Measurements from ENCODE around the gene BTG1. TPM values are rescaled to one million over a fixed set of nuclear protein-coding genes. Genes with fewer than 3 reads are reported as not detected.

BTG1 gene
- total RNA-seq, 1 donor from 2014 or later = 63.7 TPM

DNA sequence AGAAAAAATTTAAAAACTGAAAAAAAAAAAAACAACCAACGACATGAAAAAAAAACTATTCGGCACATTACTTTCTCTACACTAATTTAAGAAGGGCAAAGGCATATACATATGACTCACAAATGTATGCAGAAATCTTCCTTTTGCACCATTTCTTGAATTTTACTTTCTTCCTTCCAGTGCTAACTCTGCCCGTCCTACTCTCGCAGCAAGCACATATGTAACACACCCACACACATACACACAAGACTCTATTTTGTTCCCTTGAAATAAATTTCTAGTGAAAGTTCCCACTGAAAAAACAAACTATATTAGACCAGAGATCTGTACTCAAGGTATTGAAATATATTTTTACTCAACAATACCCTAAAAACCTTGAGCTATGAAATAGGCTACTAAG lies 14.6 kb downstream of the BTG1 start:
- Histone ChIP-seq H3K4me3 (ENCODE audit: insufficient read depth, low read depth, low read length) (no peak overlapping the region), H3K27ac (ENCODE audit: low read depth, low read length) (no peak overlapping the region), H3K36me3 (ENCODE audit: insufficient read depth, low read length) (no peaks in the 10 kb centered on the region), H2AFZ (ENCODE audit: low read depth, low read length) (no peak overlapping the region), H3K79me2 (ENCODE audit: insufficient read depth, low read length) (peaks cover 76% of the 10 kb centered on the region), H3K4me1 (ENCODE audit: insufficient read depth, low read length) (peaks cover 19% of the 10 kb centered on the region), H4K20me1 (ENCODE audit: insufficient read depth, low read length) (peaks cover 18% of the 10 kb centered on the region), H3K9me3 (ENCODE audit: insufficient read depth, low read depth, low read length) (no peaks in the 10 kb centered on the region), H3K9ac (ENCODE audit: low read length) (no peak overlapping the region), H3K27me3 (ENCODE audit: insufficient read depth, low read length) (no peaks in the 10 kb centered on the region), H3K4me2 (ENCODE audit: low read length) (no peak overlapping the region)
- Mint-ChIP-seq H3K4me3 (ENCODE audit: unreplicated experiment) (no peak overlapping the region), H3K9me3 (ENCODE audit: unreplicated experiment) (no peaks in the 10 kb centered on the region), H3K4me1 (ENCODE audit: low read depth, unreplicated experiment) (peaks cover 21% of the 10 kb centered on the region), H3K36me3 (ENCODE audit: low read depth, unreplicated experiment) (no peaks in the 10 kb centered on the region), H3K27ac (ENCODE audit: unreplicated experiment) (no peak overlapping the region), H3K27me3 (ENCODE audit: low read depth, unreplicated experiment) (no peaks in the 10 kb centered on the region)
- no peak for DNase-seq (ENCODE audit: low read depth)
- TF ChIP-seq EZH2 (IDR thresholded peaks at IDR 0.05; ENCODE audit: insufficient read depth, low read length) (no peak), CTCF (IDR thresholded peaks at IDR 0.05; ENCODE audit: insufficient read depth, low read depth, low read length) (no peak)
- no peak for FAIRE-seq

DNA sequence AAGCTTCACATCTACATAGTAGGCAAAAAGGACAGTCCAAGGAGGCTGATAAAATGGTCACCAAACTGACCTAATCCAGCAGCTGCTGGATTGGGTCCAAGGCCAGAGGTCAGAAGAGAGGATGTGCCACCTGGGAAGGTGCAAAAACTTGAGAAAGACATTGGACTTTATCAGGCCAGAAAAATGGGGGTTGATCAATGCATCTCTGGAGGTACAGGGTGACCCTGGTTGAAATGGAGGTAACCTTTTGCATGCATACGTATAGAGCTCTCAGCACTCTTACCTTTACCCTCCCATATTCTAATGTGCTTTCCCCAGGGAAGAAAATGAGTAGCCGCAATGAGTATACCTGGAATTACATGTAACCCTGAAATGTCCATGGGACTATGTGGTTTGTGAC lies 16.0 kb downstream of the BTG1 start:
- no peaks in the 10 kb centered on the region for H3K9me3 Mint-ChIP-seq (ENCODE audit: unreplicated experiment)
- DNase-seq (ENCODE audit: low read depth) (no peak), FAIRE-seq (no peak)
- Histone ChIP-seq H3K36me3 (ENCODE audit: insufficient read depth, low read length) (no peaks in the 10 kb centered on the region), H3K4me1 (ENCODE audit: insufficient read depth, low read length) (peaks cover 11% of the 10 kb centered on the region), H2AFZ (ENCODE audit: low read depth, low read length) (no peak overlapping the region), H3K9me3 (ENCODE audit: insufficient read depth, low read depth, low read length) (no peaks in the 10 kb centered on the region), H3K4me3 (ENCODE audit: insufficient read depth, low read depth, low read length) (no peak overlapping the region), H3K9ac (ENCODE audit: low read length) (no peak overlapping the region), H3K27me3 (ENCODE audit: insufficient read depth, low read length) (no peaks in the 10 kb centered on the region), H3K4me2 (ENCODE audit: low read length) (no peak overlapping the region), H4K20me1 (ENCODE audit: insufficient read depth, low read length) (peaks cover 16% of the 10 kb centered on the region), H3K27ac (ENCODE audit: low read depth, low read length) (no peak overlapping the region), H3K79me2 (ENCODE audit: insufficient read depth, low read length) (peaks cover 62% of the 10 kb centered on the region)
- no peaks in the 10 kb centered on the region for H3K27me3 Mint-ChIP-seq (ENCODE audit: low read depth, unreplicated experiment)
- no peaks in the 10 kb centered on the region for H3K36me3 Mint-ChIP-seq (ENCODE audit: low read depth, unreplicated experiment)
- H3K27ac Mint-ChIP-seq (ENCODE audit: unreplicated experiment) = no peak overlapping the region
- no peak overlapping the region for H3K4me3 Mint-ChIP-seq (ENCODE audit: unreplicated experiment)
- TF ChIP-seq EZH2 (IDR thresholded peaks at IDR 0.05; ENCODE audit: insufficient read depth, low read length) = no peak
- TF ChIP-seq CTCF (IDR thresholded peaks at IDR 0.05; ENCODE audit: insufficient read depth, low read depth, low read length) = no peak
- peaks cover 17% of the 10 kb centered on the region for H3K4me1 Mint-ChIP-seq (ENCODE audit: low read depth, unreplicated experiment)

DNA sequence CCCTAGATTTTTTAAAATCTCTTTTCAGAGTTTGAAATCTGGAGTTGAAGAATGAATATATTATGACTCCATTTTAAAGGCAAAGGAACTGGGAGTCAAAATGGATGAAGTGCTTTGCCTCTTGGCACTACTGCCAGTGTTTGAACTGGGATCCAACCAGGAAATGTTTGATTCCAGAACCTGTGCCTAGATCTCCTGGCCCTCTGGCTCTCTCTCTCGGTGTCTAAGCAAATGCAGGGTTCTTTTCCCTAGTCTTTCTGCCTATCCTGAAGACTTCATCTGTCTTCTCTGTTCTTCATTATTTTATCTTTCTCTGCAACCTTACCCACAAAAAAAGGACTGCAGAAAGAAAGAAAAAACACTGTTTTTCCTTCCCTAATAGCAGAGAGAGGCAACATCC lies 17.0 kb downstream of the BTG1 start:
- H4K20me1 ChIP-seq (ENCODE audit: insufficient read depth, low read length) = peaks cover 7% of the 10 kb centered on the region
- no peak overlapping the region for H3K4me2 ChIP-seq (ENCODE audit: low read length)
- no peaks in the 10 kb centered on the region for H3K36me3 Mint-ChIP-seq (ENCODE audit: low read depth, unreplicated experiment)
- H3K27ac Mint-ChIP-seq (ENCODE audit: unreplicated experiment) = no peak overlapping the region
- no peaks in the 10 kb centered on the region for H3K9me3 Mint-ChIP-seq (ENCODE audit: unreplicated experiment)
- TF ChIP-seq CTCF (IDR thresholded peaks at IDR 0.05; ENCODE audit: insufficient read depth, low read depth, low read length) (no peak), EZH2 (IDR thresholded peaks at IDR 0.05; ENCODE audit: insufficient read depth, low read length) (no peak)
- DNase-seq (ENCODE audit: low read depth) = no peak
- H3K4me1 ChIP-seq (ENCODE audit: insufficient read depth, low read length) = peaks cover 2% of the 10 kb centered on the region
- H3K36me3 ChIP-seq (ENCODE audit: insufficient read depth, low read length) = no peaks in the 10 kb centered on the region
- H3K9ac ChIP-seq (ENCODE audit: low read length) = no peak overlapping the region
- no peak overlapping the region for H3K4me3 ChIP-seq (ENCODE audit: insufficient read depth, low read depth, low read length)
- no peak overlapping the region for H2AFZ ChIP-seq (ENCODE audit: low read depth, low read length)
- H3K27ac ChIP-seq (ENCODE audit: low read depth, low read length) = no peak overlapping the region
- no peaks in the 10 kb centered on the region for H3K27me3 ChIP-seq (ENCODE audit: insufficient read depth, low read length)
- H3K9me3 ChIP-seq (ENCODE audit: insufficient read depth, low read depth, low read length) = no peaks in the 10 kb centered on the region
- H3K4me3 Mint-ChIP-seq (ENCODE audit: unreplicated experiment) = no peak overlapping the region
- H3K27me3 Mint-ChIP-seq (ENCODE audit: low read depth, unreplicated experiment) = no peaks in the 10 kb centered on the region
- H3K79me2 ChIP-seq (ENCODE audit: insufficient read depth, low read length) = peaks cover 52% of the 10 kb centered on the region
- H3K4me1 Mint-ChIP-seq (ENCODE audit: low read depth, unreplicated experiment) = peaks cover 9% of the 10 kb centered on the region
- FAIRE-seq = no peak
